Transverse colon (tissue), 4 donors: ENCODE measurements around the gene SOX5. TPM values are rescaled to one million over a fixed set of nuclear protein-coding genes. Genes with fewer than 3 reads are reported as not detected.

Source experiments
- DNase-seq: peaks from one replicate; pipeline ENCODE4 v3.0.0-alpha.2; 2019
- H3K27ac ChIP-seq, 4 donors: fragments of 200-600 bp; sonication (generic); 2 replicates each; pipeline ENCODE4 v1.5.1; 2016 to 2018; ENCODE audit warnings: inconsistent platforms in 4 of 4
- H3K27me3 ChIP-seq: fragments of 200-600 bp; sonication (generic); 2 replicates; pipeline ENCODE4 v1.5.1; 2017; ENCODE audit warnings: inconsistent platforms
- H3K36me3 ChIP-seq, 4 donors: fragments of 200-600 bp; sonication (generic); 2 replicates each; pipeline ENCODE4 v1.5.1; 2017 to 2019; ENCODE audit warnings: inconsistent platforms in 4 of 4
- H3K4me1 ChIP-seq, 4 donors: fragments of 200-600 bp; sonication (generic); 2 replicates each; pipeline ENCODE4 v1.5.1; 2017 to 2020; ENCODE audit warnings: inconsistent platforms in 4 of 4
- H3K4me3 ChIP-seq, 4 donors: fragments of 200-600 bp; sonication (generic); 1 replicate in 1 of 4; 2 replicates in 3 of 4; pipeline versions ENCODE4 v1.5.1 to v1.6.1; 2017 to 2019; ENCODE audit warnings: inconsistent platforms in 4 of 4
- H3K9me3 ChIP-seq, 2 donors: fragments of 200-600 bp; sonication (generic); 2 replicates each; pipeline ENCODE4 v1.5.1; 2017 to 2019; ENCODE audit warnings: inconsistent platforms in 2 of 2
- EP300 ChIP-seq: sonication (generic); formaldehyde crosslinking; IDR thresholded peaks from one replicate; pipeline ENCODE4 v1.6.1; 2017; ENCODE audit warnings: antibody characterized with exemption, low read depth
- POLR2A ChIP-seq: fragments of 450-650 bp; IDR thresholded peaks from one replicate; pipeline ENCODE4 v1.6.1; 2016; ENCODE audit warnings: antibody characterized with exemption, mild to moderate bottlenecking, moderate library complexity
- POLR2AphosphoS5 ChIP-seq, 3 donors: sonication (generic); formaldehyde crosslinking; IDR thresholded peaks; one replicate each; pipeline ENCODE4 v1.6.1; 2016; ENCODE audit warnings: antibody characterized with exemption in 3 of 3
- WGBS, 2 donors: methylation state at CpG; one replicate each; pipeline ENCODE4 v1.1.5; 2018; ENCODE audit warnings: low coverage in 1 of 2; 5-methylcytosine and 5-hydroxymethylcytosine counted together
- in situ Hi-C, 4 donors: fragments of 200-750 bp; cut with MboI; loops; one replicate each; pipeline versions ENCODE4 v1.15.0 to v1.15.1; 2017; ENCODE audit warnings: low sequenced_read_pairs in 3 of 4, low pct_ligation_motif_present in 1 of 4, low pct_unique_long_range_greater_than_20kb in 1 of 4
- intact Hi-C: fragments of 100-400 bp; cut with DNase I; formaldehyde crosslinking; loops from one replicate; pipeline ENCODE4 v1.15.1; 2023; ENCODE audit warnings: low total_unique reads
- total RNA-seq, 4 donors: library from RNA; depleted of rRNA; stranded (reverse); fragments of >200 nt; gene quantifications; one replicate each; pipeline ENCODE4 v1.1.0, GENCODE V29; 2016
- TF ChIP-seq, protein P1 (sequence below), 5 experiments: fragments of 200-600 bp in 3 of 5; fragments of 450-650 bp in 2 of 5; sonication (generic) in 3 of 5; IDR thresholded peaks; 1 replicate in 2 of 5; 2 replicates in 3 of 5; pipeline ENCODE4 v1.5.1; 2016 to 2017; ENCODE audit warnings: antibody characterized with exemption in 5 of 5, inconsistent platforms in 3 of 5, mild to moderate bottlenecking in 2 of 5, moderate library complexity in 1 of 5

SOX5 gene
- total RNA-seq, 4 donors from 2014 or later, result 1.00 to 9.8 (median 3.2) TPM

DNA sequence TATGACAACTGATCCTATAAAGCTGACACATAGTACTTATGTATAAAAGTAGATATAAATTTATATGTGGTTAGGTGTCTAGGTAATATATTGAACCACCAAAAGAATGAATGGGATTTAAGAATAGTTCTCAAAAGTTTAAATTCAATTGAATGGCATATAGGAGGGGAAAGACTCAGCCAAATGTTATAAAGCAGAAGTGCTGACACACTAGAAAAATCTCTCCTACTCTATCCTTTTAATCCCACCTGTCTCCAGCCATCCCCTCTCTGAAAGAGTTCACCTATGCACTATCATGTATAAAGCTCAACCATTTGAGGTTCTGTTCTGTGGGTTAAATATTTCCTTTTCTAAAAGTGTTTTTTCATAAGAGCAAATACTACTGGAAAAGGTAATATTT lies 400.7 kb downstream of the SOX5 start:
- TF ChIP-seq EP300, result no peak
- TF ChIP-seq POLR2A, result no peak
- TF ChIP-seq, protein P1, sequence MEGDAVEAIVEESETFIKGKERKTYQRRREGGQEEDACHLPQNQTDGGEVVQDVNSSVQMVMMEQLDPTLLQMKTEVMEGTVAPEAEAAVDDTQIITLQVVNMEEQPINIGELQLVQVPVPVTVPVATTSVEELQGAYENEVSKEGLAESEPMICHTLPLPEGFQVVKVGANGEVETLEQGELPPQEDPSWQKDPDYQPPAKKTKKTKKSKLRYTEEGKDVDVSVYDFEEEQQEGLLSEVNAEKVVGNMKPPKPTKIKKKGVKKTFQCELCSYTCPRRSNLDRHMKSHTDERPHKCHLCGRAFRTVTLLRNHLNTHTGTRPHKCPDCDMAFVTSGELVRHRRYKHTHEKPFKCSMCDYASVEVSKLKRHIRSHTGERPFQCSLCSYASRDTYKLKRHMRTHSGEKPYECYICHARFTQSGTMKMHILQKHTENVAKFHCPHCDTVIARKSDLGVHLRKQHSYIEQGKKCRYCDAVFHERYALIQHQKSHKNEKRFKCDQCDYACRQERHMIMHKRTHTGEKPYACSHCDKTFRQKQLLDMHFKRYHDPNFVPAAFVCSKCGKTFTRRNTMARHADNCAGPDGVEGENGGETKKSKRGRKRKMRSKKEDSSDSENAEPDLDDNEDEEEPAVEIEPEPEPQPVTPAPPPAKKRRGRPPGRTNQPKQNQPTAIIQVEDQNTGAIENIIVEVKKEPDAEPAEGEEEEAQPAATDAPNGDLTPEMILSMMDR (IDR thresholded peaks at IDR 0.05), result no peak
- no peak for TF ChIP-seq POLR2AphosphoS5 (IDR thresholded peaks at IDR 0.05)
- H3K27ac ChIP-seq, result no peak overlapping the region
- DNase-seq, result no peak
- H3K36me3 ChIP-seq, result no peaks in the 10 kb centered on the region
- no peaks in the 10 kb centered on the region for H3K4me1 ChIP-seq
- no peak overlapping the region for H3K4me3 ChIP-seq
- intact Hi-C loops (no loop called here), in situ Hi-C loops (no loop called here)
- no peaks in the 10 kb centered on the region for H3K27me3 ChIP-seq
- no peaks in the 10 kb centered on the region for H3K9me3 ChIP-seq

DNA sequence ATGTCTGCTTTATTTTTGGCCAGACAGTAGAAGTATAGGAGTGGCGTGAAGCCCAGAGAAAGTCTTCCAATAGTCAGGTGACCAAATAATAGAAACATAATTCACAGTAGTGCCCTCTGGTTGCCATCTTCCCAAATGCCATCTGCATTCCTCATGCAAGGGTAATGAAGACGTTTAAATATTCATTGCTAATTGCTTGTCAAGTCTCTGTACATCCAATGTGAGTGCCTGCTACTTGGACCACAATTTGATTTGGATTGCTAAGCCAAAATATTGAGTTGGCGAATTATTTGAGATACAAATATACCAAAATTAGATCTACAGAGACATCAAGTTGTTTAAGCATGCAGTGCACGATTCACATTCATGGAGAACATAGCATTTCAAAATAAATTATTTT lies 402.7 kb downstream of the SOX5 start:
- Histone ChIP-seq H3K36me3 (no peaks in the 10 kb centered on the region), H3K27ac (no peak overlapping the region), H3K4me3 (no peak overlapping the region), H3K9me3 (no peaks in the 10 kb centered on the region), H3K27me3 (no peaks in the 10 kb centered on the region), H3K4me1 (no peaks in the 10 kb centered on the region)
- in situ Hi-C loops, result no loop called here
- 89 to 94% methylated on average over 4 of the region's 4 CpGs for WGBS, 2 donors
- intact Hi-C loops, result no loop called here
- DNase-seq, result no peak
- no peak for TF ChIP-seq POLR2AphosphoS5 (IDR thresholded peaks at IDR 0.05)
- TF ChIP-seq, protein P1 (IDR thresholded peaks at IDR 0.05), result no peak
- TF ChIP-seq EP300, result no peak
- no peak for TF ChIP-seq POLR2A

- Histone ChIP-seq H3K9me3 (no peaks in the 10 kb centered on the region), H3K27me3 (no peaks in the 10 kb centered on the region), H3K36me3 (no peaks in the 10 kb centered on the region), H3K4me1 (no peaks in the 10 kb centered on the region), H3K4me3 (no peak overlapping the region), H3K27ac (no peak overlapping the region)
- TF ChIP-seq, protein P1 (IDR thresholded peaks at IDR 0.05), result no peak
- TF ChIP-seq POLR2AphosphoS5 (IDR thresholded peaks at IDR 0.05) (no peak), EP300 (no peak), POLR2A (no peak)
- in situ Hi-C loops, result no loop called here
- intact Hi-C loops, result no loop called here
- DNase-seq, result no peak
- WGBS, 2 donors, result 92 to 93% methylated on average over 1 of the region's 1 CpG
These were observed 405.7 kb downstream of the SOX5 start for GRCh38 chr12:23543767-23544166.

DNA sequence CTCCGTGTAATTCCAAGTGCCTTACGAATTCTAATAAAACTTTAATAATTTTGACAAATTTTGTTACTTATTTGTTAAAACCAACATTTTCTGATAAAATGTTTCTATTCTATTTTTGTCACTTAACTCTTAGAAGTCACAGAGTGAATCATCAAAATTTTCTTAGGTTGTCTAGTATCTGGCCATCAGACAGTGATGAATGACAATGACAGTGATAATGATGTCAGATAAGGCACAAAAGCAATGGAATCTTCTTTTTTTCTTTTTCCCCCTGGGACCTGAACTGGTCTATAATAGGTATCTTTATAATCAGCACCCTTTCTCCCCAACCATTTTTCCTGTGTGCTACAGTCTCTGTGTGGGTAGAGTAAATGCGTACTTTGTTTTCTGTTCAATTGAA lies 407.3 kb downstream of the SOX5 start:
- Histone ChIP-seq H3K36me3 (no peaks in the 10 kb centered on the region), H3K27me3 (no peaks in the 10 kb centered on the region), H3K4me3 (no peak overlapping the region), H3K27ac (no peak overlapping the region), H3K4me1 (no peaks in the 10 kb centered on the region), H3K9me3 (no peaks in the 10 kb centered on the region)
- in situ Hi-C loops (no loop called here), intact Hi-C loops (no loop called here)
- TF ChIP-seq, protein P1 (IDR thresholded peaks at IDR 0.05), result no peak
- TF ChIP-seq POLR2A, result no peak
- TF ChIP-seq POLR2AphosphoS5 (IDR thresholded peaks at IDR 0.05), result no peak
- no peak for TF ChIP-seq EP300
- WGBS, 2 donors, result 96 to 98% methylated on average over 3 of the region's 3 CpGs
- DNase-seq, result no peak
